GM20431 (cell line): ENCODE measurements around the gene HNF1A.

Experiments
- in situ Hi-C: fragments of 300-500 bp; cut with MseI, MboI; formaldehyde crosslinking; loops from one replicate; pipeline ENCODE4 v1.15.0; 2020; ENCODE audit warnings: low sequenced_read_pairs; ENCODE audit not compliant: unreplicated experiment

The HNF1A gene

DNA sequence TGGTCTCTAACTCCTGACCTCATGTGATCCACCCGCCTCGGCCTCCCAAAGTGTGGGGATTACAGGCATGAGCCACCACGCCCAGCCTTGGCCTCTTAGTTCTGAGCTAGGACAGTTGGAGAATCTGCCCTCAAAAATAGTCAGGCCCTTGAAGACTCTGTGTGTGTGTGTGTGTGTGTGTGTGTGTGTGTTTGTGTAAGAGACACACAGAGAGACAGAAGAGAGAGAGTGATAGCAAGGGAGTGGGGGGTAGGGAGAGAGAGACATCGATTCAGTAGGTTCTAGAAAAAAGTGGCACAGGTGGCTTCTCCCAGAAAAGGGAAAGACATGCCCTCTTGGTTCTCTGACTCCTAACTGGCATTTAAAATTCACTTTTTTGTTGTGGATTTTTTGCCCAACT, 5.4 kb downstream of the HNF1A start:
- in situ Hi-C loops = no loop called here

DNA sequence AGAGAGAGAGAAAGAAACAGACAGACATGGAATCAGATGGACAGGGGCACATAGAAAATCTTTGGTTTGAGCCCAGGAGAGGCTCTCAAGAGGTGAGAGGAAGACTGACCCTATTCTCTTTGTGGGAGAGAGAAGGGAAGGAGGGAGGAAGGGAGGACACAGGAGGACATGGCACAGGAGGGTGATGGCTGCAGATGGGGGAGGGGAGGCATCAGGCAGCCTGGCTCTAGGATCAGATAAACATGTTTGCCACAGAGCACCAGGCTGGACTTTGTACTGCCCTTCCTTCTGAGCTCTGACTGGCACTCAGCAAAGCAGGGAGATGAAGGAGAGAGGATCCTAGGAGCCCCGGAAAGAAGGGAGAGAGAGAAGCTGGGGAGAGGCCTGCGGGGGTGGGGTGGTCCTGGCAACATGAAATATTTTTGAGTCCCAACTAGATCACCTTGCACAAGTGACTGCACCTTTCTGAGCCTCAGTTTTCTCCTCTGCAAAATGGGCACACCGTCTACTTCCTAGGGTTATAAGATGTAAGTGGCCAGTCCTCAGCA, 6.1 kb downstream of the HNF1A start:
- in situ Hi-C loops = no loop called here

DNA sequence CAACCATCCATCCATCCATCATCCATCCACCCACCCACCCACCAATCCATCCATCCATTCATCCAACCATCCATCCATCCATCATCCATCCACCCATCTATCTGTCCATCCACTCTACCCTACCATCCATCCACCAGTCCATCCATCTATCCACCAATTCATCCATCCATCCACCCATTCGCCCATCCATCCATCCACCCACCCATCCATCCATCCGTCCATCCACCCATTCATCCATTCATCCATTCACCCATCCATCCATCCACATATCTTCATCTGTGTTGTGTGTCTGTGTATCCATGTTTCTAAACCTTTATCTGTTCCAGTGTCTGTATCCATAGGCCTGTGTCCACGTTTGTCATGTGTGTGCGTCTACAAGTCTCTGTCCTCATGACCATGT, 9.9 kb downstream of the HNF1A start:
- in situ Hi-C loops = no loop called here

DNA sequence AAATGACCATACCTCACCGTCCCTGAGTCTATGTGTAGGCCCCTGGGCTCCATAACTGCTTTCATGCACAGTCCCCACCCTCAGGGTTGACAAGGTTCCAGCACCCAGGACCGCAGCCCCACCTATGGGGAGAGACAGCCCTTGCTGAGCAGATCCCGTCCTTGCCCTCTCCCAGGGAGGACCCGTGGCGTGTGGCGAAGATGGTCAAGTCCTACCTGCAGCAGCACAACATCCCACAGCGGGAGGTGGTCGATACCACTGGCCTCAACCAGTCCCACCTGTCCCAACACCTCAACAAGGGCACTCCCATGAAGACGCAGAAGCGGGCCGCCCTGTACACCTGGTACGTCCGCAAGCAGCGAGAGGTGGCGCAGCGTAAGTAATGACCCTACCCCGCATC, 10.3 kb downstream of the HNF1A start:
- in situ Hi-C loops = no loop called here

DNA sequence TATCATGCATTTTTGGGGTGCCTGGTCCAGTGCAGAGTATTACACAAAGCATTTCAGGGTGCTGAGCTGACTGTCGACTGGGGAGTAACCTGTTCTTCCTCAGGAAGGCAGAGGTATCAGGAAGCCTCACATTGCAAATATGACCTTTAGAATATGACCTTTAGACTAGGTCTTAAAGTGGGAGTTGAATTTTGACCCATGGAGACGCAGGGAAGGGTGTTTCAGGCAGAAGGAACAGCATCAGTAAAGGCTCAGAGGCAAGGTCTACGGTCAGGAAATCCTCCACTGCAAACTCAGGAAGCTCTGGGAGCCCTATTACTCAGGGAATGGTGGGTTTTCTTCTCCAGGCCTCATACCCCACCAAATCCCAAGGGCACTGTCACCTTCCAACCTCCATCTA, 11.3 kb downstream of the HNF1A start:
- in situ Hi-C loops = no loop called here

DNA sequence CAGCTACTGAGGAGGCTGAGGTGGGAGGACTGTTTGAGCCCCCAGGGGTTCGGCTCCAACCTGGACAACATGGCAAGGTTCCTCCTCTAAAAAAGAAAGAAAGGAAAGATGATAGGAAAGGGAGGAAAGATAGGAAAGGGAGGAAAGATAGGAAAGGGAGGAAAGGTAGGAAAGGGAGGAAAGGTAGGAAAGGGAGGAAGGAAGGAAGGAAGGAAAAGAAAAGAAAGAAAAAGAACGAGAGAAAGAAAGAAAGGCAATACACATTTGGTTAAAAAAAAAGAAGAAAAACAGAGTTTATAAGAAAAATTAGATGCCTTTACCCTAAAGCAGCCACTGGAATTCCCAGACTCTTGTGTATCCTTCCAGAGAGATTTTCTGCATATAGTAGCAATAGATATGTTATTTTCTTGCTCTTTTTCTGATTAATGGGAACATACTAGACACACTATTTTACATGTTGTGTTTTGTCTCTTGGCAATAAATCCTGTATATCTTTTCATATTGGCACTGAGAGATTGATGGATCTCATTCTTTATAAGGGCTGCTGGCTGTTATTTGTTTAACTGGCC, 12.2 kb downstream of the HNF1A start:
- in situ Hi-C loops = no loop called here

DNA sequence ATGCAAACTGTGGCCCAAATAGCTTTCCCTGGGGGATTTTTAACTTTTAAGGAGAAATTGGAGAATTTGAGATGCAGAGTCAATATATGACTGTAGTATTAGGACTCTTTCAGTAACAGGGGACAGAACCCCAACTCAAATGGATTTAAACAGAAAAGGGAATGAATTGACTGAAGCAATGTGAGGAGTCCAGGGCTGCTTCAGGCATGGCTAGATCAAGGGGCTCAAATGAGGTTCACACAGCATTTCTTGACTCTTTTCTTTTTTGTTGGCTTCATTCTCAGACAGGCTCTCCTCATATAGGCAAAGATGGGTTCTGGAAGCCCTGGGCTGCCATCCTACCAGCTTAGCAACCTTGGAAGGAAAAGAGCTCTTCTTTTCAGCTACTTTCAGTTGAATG, 13.6 kb downstream of the HNF1A start:
- in situ Hi-C loops = no loop called here

DNA sequence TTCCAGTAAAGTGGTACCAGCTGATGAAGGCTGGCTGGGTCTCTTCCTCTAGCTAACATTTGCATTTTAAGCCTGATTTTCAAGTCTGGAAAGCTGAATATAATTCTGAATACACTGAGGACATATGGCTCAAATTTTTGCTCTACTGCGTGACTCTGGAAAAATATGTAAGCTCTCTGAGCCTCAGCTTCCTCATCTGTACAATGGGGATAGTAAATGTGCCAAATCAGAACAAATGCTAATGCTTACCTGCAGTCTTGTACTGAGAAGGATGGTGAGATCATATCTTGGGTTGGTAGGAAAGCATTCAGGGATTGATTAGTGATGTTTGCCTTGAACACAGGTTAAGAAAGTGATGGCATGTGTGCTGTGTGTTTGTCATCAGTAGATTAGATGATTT, 14.6 kb downstream of the HNF1A start:
- in situ Hi-C loops = no loop called here

DNA sequence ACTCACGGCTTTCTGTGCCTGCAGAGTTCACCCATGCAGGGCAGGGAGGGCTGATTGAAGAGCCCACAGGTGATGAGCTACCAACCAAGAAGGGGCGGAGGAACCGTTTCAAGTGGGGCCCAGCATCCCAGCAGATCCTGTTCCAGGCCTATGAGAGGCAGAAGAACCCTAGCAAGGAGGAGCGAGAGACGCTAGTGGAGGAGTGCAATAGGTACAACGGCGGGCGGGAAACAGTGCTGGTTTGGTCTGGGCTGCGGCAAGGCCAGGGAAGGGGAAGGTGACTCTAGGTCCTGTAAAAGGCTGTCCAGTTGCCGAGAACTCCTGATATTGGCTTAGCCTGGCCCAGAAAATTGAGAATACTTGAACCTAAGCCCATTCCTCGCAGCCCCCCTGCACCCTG, 15.2 kb downstream of the HNF1A start:
- in situ Hi-C loops = no loop called here

DNA sequence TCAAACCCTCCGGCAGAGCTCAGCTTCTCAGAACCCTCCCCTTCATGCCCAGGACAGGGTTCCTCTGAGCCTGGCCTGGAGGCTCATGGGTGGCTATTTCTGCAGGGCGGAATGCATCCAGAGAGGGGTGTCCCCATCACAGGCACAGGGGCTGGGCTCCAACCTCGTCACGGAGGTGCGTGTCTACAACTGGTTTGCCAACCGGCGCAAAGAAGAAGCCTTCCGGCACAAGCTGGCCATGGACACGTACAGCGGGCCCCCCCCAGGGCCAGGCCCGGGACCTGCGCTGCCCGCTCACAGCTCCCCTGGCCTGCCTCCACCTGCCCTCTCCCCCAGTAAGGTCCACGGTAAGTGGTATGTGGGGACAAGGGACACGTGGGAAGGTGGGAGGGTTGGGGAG, 15.7 kb downstream of the HNF1A start:
- in situ Hi-C loops = no loop called here

DNA sequence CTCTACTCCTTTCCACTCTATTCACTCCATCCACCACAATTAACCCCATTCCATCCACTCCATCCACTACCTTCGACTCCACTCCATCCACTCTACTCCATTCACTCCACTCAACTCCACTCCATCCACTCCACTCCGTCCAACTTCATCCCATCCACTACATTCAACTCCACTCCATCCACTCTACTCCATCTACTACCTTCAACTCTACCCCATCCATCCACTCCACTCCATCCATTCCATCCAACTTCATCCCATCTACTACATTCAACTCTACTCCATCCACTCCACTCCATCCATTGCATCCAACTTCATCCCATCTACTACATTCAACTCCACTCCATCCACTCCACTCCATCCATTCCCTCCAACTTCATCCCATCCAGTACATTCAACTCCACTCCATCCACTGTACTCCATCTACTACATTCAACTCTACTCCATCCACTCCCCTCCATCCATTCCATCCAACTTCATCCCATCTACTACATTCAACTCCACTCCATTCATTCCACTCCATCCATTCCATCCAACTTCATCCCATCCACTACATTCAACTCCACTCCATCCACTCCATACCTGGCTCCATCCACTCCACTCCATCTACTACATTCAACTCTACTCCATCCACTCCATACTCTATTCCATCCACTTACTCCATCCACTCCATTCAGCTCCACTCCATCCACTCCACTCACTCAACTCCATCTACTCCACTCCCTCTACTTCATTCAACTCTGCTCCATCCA, 16.4 kb downstream of the HNF1A start:
- in situ Hi-C loops = no loop called here

DNA sequence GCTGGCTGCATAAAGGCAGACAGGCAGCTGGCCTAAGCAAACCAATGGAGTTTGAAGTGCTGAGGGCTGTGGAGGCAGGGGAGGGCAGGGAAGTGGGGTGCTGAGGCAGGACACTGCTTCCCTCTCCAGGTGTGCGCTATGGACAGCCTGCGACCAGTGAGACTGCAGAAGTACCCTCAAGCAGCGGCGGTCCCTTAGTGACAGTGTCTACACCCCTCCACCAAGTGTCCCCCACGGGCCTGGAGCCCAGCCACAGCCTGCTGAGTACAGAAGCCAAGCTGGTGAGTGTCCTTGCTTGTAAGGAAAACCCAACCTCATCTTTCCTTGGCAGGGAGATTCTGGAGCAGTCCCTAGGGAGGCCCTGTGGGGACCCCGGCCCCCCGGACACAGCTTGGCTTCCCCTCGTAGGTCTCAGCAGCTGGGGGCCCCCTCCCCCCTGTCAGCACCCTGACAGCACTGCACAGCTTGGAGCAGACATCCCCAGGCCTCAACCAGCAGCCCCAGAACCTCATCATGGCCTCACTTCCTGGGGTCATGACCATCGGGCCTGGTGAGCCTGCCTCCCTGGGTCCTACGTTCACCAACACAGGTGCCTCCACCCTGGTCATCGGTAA, 17.9 kb downstream of the HNF1A start:
- in situ Hi-C loops = no loop called here

DNA sequence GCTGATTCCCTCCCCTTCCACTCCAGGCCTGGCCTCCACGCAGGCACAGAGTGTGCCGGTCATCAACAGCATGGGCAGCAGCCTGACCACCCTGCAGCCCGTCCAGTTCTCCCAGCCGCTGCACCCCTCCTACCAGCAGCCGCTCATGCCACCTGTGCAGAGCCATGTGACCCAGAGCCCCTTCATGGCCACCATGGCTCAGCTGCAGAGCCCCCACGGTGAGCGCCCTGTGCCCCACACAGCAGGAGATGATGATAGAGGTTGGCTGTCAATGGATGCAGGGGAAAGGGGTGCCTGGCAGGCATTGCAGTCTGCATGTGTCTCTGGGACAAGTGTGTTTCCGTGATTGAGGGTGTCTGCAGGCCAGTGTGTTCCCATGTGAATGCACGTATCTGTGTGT, 19.1 kb downstream of the HNF1A start:
- in situ Hi-C loops = no loop called here

DNA sequence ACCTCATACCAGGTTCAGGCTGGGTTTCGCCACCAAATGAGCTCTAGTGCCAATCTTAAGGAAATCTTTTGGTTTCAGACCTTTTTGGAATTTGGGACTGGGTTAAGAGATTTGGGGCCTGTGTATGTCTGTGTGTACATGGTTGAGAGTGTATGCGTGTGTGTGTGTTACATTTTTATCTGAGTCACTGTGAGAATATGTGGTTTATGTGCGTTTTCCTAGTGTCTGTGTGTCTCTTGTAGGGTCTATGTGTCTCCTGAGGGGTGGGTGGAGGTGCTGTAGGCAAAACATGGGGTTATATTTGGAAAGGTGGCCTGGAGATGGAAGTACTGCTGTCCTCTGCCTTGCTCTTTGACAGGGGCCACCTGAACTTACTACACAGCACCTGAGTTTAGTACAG, 20.1 kb downstream of the HNF1A start:
- in situ Hi-C loops = no loop called here

DNA sequence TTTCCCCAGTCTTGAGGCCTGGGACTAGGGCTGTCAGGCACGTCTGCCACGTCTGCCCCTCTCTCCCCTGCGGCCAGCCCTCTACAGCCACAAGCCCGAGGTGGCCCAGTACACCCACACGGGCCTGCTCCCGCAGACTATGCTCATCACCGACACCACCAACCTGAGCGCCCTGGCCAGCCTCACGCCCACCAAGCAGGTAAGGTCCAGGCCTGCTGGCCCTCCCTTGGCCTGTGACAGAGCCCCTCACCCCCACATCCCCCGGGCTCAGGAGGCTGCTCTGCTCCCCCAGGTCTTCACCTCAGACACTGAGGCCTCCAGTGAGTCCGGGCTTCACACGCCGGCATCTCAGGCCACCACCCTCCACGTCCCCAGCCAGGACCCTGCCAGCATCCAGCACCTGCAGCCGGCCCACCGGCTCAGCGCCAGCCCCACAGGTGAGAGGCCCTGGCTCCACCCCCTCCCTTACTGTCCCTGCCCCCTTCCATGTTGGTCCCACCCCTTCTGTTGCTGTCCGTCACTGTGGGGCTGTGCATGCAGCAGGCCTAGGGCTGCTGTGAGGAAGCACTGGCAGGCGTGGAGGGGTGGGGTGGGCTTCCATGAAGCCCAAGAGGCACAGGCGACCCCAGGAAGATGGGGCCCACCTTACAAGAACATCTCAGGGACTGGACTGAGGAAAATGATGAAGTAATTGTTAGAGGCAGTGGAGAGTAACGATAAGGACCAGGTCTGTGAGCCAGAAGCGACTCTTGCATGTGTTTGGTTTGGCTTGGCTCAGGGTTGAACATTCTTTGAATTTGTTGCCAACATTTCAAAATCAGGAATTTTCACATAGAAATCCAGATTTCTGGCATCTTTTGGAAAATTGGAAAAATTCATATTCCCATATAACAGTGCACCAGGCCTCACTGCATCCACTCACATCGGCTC, 21.1 kb downstream of the HNF1A start:
- in situ Hi-C loops = no loop called here

DNA sequence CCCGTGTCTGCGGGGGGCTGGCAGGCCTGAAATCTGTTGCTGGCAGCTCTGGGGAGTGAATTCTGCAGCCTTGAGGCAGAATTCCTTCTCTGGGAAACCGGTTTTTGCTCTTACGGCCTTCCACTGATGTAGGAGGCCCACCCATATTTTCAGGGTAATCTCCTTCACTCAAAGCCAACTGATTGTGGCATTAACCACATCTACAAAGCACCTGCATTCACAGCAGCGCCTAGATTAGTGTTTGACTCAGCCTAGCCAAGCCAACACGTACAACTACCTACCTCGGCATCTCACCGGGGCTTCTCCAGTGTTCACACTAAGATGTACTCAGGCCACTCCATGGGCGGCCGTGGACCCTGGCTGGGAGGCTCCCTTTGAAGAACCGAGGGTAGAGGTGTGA, 22.2 kb downstream of the HNF1A start:
- in situ Hi-C loops = no loop called here

DNA sequence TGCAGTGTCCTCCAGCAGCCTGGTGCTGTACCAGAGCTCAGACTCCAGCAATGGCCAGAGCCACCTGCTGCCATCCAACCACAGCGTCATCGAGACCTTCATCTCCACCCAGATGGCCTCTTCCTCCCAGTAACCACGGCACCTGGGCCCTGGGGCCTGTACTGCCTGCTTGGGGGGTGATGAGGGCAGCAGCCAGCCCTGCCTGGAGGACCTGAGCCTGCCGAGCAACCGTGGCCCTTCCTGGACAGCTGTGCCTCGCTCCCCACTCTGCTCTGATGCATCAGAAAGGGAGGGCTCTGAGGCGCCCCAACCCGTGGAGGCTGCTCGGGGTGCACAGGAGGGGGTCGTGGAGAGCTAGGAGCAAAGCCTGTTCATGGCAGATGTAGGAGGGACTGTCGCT, 22.7 kb downstream of the HNF1A start:
- in situ Hi-C loops = no loop called here

DNA sequence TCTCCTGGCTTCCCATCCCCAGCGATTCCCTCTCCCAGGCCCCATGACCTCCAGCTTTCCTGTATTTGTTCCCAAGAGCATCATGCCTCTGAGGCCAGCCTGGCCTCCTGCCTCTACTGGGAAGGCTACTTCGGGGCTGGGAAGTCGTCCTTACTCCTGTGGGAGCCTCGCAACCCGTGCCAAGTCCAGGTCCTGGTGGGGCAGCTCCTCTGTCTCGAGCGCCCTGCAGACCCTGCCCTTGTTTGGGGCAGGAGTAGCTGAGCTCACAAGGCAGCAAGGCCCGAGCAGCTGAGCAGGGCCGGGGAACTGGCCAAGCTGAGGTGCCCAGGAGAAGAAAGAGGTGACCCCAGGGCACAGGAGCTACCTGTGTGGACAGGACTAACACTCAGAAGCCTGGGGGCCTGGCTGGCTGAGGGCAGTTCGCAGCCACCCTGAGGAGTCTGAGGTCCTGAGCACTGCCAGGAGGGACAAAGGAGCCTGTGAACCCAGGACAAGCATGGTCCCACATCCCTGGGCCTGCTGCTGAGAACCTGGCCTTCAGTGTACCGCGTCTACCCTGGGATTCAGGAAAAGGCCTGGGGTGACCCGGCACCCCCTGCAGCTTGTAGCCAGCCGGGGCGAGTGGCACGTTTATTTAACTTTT, 23.6 kb downstream of the HNF1A start:
- in situ Hi-C loops = no loop called here

DNA sequence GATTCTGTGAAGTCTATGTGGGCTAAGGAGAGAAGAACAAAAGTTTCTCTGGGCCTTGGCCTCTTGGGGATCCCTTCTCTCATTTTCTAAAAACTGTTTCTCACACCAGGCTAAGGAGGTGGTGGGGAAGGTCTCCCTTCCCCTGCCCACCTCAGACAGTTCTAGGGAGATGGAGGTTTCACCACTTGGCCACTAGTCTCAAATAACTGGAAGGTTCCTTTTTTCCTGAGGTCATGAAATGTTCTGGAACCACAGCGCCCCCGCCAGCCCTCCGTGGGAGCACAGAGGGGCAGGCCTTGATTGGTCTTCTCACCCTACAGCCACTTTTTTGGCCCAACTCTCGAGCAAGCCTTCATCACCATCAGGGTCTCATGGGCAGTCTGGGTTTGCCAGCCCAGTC, 25.3 kb downstream of the HNF1A start:
- in situ Hi-C loops = no loop called here

DNA sequence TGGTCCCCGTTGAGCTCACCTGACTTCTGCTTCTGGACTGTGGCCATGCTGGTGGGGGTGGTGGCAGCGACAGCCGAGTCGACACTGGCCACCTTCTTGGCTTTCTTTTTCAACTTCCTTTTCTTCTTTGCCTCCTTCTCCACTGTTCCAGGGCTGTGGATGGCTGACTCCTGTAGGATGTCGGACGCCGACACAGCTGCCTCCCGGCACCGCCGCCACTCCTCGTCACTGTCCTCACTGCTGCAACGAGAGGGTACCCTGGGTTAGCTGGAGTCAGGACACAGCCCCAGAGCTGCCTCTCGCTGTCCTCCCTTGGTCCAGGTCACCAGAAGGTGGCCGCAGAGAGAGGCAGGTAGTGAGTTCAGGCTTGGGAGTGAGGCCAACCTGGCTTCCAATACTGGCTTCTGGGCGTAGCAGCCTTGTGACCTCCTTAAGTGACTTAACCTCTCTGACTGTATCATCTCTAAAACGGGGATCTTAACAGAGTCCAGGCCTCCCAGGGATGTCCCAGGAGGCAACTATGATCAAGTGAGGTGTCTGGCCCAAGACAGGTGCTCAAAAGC, 26.0 kb downstream of the HNF1A start:
- in situ Hi-C loops = no loop called here
